Stimulated activated CD4-positive, alpha-beta T cell treated with anti-CD3 and anti-CD28 coated beads, Interleukin-1b, Interleukin-23, amount 100 ng/mL, for 4 hours (primary cell): Measurements from ENCODE around the gene MRNIP.

Experiments
- DNase-seq, 2 donors: peaks; one replicate each; pipeline ENCODE4 v3.0.0-alpha.2; 2020; ENCODE audit warnings: low read depth in 2 of 2

MRNIP gene

GRCh38 chr5:179887802-179888201, 29.2 kb upstream of the MRNIP start:
- no peak for DNase-seq

- DNase-seq, result no peak
Observed at GRCh38 chr5:179887095-179887494, 28.5 kb upstream of the MRNIP start.

GRCh38 chr5:179886190-179886911, 27.7 kb upstream of the MRNIP start:
- DNase-seq, result no peak

GRCh38 chr5:179885491-179886090, 27.0 kb upstream of the MRNIP start:
- DNase-seq, result no peak

DNA sequence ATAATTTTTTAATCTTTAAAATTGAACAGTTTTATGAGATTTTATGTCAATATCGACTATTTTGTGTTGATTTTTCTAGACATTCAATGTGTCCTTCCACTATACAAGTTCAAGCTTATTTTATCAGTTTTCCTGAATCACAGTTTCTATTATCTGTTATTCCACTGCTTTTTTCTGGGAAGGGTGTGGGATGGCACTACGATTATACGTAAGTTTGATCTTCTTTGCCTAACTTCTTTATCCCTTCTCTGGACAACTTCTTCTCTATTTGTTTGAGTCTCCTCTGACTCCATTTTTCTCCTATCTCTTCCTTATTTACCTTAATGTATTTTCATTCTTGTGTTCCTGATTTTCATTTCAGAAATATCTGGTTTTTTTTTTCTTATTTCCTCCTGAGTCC, 24.5 kb upstream of the MRNIP start:
- DNase-seq, result no peak

DNA sequence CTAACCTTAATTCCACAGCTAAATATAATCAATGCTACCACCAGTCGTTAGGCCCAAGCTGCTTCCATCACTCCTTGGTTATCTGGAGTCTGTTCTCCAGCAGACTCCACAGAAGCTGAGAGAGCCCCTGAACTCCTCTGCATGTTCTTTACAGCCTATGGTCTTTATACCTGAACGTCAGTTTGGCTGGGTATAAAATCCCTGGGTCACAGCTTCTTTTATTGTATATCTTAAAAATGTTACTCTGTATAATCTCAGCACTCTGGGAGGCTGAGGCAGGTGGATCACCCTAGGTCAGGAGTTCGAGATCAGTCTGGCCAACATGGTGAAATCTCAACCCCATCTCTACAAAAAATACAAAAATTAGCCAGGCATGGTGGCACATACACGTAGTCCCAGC, 23.7 kb upstream of the MRNIP start:
- DNase-seq, result no peak

DNA sequence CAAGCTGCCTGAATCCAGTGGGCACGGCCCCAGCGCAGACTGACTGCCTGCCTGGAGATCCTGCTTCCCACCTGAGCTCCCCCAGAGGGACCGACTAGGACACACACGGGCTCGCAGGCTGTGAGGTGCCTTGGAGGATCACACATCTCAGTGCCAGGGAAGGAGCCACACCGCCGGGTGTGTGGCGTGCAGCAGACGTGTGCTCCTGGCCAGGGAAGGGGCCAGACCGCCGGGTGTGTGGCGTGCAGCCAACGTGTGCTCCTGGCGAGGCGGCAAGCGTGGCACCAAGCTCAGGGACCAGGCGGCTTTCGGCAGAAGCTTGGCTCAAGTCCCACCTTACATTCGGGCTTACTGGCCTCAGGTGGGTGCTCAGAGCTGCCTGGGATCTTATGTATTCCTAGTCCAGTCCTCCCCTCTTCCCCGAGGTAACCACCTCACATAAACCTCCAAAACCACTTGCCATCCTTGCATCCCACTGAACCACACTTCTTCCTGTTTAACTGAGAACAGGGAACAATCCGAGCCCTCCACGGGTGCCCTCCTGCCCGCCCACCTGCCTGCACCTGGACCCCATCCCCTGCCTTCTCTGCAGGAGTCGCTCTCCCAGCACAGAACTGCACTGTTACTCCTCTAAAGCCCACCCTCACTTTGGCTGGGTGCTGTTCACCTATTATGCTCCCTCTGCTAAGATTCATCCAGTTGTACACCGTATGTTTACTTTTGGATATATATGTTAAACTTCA, 22.4 kb upstream of the MRNIP start:
- DNase-seq, result no peak

- no peak for DNase-seq
Observed at GRCh38 chr5:179880066-179880650, 21.5 kb upstream of the MRNIP start.

DNA sequence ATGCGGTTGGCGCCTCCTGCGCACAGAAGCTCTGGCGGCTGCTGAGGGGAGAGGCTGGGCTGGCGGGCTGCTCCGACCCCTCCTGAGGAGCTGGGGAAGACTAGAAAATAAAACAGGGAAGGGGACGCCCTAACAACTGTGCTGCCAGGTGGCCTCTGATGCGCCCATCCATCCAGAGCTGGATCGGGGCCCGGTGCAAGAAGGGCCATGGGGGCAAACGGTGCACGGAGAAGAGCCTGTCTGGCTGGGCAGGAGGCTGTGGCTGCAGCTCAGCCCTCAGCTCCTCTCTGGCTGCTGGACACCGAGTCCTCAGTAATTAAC, 21.0 kb upstream of the MRNIP start:
- DNase-seq, result no peak

DNA sequence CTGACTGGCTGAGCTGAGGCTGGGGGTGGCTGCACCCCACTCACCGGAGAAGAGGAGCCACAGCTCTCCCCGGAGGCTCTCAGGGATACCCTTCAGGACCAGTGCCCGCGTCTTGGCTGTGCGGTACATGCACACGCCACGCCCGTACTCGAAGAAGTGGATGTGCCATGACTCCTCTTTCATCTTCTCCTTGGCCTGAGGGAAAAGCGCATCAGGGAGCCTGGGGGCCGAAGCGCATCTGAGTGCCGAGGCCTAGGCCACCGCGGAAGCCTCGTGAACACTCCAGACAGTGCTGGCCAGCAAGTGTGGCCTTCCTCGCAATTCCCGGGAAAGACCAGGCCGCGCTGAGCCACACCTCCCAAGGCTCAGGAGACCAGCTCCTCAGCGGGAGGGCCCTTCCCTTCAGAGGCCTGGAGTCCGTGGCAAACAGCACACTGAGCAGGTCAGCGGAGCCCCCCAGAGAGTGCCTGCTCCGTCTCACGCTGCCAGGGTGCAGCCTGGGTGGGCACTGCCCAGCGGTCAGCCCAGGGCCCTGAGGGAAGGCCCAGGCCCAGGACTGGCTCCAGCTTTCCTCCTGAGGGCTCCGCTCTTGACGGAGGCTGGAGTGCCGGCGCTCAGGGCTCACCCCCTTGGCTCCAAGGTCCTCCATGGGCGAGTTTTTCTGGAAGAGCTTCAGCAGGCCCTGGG, 20.5 kb upstream of the MRNIP start:
- DNase-seq, result no peak

GRCh38 chr5:179878222-179879002, 19.8 kb upstream of the MRNIP start:
- no peak for DNase-seq

DNA sequence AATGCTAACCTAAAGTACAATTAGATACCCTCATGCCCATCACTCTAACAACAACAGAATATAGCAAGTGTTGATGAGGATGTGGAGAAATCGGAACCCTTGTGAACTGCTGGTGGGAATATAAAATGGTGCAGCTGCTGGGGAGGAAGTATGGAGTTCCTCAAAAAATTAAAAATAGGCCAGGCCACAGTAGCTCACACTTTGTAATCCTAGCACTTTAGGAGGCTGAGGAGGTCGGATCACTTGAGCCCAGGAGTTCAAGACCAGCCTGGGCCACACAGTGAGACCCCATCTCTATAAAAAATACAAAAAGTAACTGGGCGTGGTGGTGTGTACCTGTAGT, 18.0 kb upstream of the MRNIP start:
- no peak for DNase-seq

DNA sequence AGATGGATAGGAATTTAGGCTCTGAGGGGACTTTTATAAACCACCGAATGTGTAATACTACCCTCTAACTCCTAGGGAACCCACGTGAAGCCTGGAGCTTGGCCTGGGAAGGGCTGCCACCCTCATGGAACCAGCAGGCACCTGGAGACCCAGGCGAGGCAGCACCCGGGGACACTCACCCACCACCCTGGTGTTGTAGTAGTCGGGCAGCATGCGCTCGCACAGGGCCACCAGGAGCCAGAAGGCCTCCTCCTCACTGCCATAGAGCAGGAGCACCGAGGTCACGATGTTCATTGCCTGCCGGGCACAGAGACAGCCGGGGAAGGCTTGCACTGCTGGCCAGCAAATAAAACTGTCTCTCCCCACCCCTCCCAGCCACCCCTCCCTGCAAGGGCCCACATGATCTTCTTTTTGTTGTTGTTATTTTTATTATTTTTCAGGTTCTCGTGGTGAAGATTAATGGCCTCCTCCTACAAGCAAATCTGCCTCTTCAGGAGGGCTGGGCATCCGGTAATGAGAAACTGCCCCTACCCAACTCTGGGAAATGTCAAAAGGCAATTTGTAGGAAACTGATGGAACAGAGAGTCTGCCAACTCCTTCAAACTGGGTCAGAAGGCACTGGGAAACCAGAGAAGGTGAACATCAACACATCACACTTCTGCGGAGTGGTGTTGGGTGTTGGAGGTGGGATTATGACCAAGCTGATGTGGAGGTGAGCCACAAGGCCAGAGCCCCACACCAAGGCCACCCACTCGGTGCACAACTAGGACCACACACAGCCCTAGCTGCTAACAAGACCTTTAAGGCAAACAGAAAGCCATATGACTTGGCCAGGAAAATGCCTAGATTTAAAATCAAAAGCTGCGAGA, 17.4 kb upstream of the MRNIP start:
- no peak for DNase-seq

DNA sequence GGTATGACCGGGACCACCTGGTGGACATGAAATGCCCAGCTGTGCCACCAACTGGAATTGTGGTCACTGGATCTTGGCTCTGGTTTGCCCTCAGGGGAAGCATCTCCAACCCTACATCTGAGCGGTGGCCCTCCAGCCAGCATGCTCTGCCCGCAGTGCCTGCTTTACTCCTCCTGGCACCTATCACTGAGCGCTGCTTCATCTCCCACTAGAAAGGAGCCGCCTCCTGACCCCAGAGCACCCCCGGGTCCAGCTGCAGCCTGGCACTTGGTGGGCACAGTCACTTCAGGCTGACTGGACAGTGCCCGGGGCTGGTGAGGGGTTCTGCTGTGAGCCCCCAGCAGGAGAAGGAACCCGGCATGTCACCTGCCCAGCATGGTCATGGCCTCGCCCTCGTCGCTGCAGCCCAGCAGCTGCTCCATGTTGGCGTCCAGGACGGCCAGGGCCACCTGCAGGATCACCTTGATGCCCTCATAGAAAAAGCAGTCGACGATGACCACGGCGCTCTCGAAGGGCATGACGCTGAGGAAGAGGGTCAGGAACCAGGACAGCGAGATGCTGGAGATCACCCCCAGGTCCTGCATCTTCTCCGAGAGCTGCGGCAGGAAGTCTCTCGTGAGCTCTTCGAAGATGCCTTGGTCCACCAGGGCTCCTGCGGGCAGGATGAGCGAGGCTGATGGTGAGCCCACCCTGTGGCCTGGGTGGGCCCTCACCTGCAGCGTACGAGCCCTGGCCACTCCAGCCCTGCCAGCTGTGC, 16.1 kb upstream of the MRNIP start:
- DNase-seq, result no peak

DNA sequence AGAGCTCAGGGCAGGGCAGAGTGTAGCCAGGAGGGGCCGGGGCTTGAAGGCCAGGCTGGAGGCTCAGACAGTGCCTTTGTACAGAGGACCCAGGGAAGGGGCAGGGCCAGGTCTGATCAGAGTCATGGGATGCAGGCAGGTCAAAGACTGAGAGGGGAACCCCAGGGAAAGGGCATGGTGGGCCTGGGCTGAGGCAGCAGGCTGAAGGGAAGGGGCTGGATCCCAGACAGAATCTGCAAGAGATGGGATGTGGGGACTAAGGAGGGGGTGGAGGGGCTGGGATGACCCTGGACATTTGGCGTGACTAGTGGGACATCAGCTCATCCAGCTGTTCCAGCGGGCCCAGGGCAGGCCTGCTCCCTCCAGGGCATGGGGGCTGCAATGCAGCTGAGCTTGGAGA, 15.5 kb upstream of the MRNIP start:
- no peak for DNase-seq

GRCh38 chr5:179873588-179874110, 15.0 kb upstream of the MRNIP start:
- no peak for DNase-seq

DNA sequence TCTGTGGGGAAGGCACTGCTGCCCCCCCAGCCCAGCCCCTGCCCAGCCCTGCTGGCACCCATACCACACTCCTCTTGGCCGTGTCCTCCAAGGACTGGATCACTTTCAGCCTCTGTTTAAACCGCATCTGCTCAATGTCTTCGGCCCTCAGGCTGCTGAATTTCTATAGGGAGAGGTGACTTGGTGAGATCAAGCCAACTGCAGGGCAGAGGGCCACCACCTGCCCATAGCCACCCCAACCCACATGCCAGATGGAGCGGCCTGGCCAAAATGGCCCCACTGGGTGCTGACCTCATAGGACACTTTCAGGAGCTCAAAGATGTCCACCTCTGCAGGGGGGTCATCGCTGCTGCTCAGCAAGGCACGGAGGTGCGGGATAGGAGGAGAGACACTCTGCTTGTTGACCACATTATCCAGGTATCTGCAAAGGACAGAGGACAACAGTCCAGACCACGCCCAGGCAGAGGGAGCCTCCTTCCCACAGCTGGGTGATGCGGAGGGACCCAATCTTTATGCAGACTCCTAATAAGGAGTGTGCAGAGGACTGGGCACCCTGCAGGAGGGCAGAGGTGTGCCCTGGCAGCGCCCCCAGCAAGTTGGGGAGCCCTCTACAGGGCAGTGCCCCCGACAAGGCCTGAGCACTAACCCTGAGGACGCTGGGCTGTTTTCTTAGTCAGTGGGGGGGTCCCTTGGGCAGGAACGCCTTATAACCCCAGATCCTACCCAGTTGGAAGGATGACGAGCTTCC, 14.4 kb upstream of the MRNIP start:
- no peak for DNase-seq

- no peak for DNase-seq
Observed at GRCh38 chr5:179872055-179872827, 13.6 kb upstream of the MRNIP start.
